Stimulated activated CD4-positive, alpha-beta T cell treated with anti-CD3 and anti-CD28 coated beads, Interleukin-15, amount 100 ng/mL, for 24 hours (primary cell): Measurements from ENCODE around the gene ATG13.

Experiments used
- DNase-seq: peaks from one replicate; pipeline ENCODE4 v3.0.0-alpha.2; 2020

The ATG13 gene

GRCh38 chr11:46609386-46609785, 8.0 kb upstream of the ATG13 start:
- no peak for DNase-seq

- DNase-seq = no peak
Measured at GRCh38 chr11:46611526-46612304, 5.6 kb upstream of the ATG13 start.

- DNase-seq = no peak
Measured at GRCh38 chr11:46612326-46612725, 5.0 kb upstream of the ATG13 start.

GRCh38 chr11:46615756-46616155, 1.6 kb upstream of the ATG13 start:
- DNase-seq = no peak

- no peak for DNase-seq
Measured at GRCh38 chr11:46616551-46617133, 711 bp upstream of the ATG13 start.

GRCh38 chr11:46617972-46618314, 590 bp downstream of the ATG13 start:
- DNase-seq = no peak

GRCh38 chr11:46618837-46619236, 1.5 kb downstream of the ATG13 start:
- no peak for DNase-seq

- DNase-seq = no peak
Measured at GRCh38 chr11:46625406-46625805, 8.1 kb downstream of the ATG13 start.

GRCh38 chr11:46628961-46629360, 11.6 kb downstream of the ATG13 start:
- no peak for DNase-seq

GRCh38 chr11:46630237-46630636, 12.9 kb downstream of the ATG13 start:
- no peak for DNase-seq

GRCh38 chr11:46631676-46632075, 14.3 kb downstream of the ATG13 start:
- DNase-seq = no peak

- DNase-seq = no peak
Measured at GRCh38 chr11:46632502-46632901, 15.1 kb downstream of the ATG13 start.

GRCh38 chr11:46633291-46634217, 16.2 kb downstream of the ATG13 start:
- no peak for DNase-seq

- DNase-seq = no peak
Measured at GRCh38 chr11:46635557-46636139, 18.3 kb downstream of the ATG13 start.

GRCh38 chr11:46637546-46637945, 20.2 kb downstream of the ATG13 start:
- no peak for DNase-seq

- no peak for DNase-seq
Measured at GRCh38 chr11:46639197-46639839, 22.0 kb downstream of the ATG13 start.

- DNase-seq = no peak
Measured at GRCh38 chr11:46640036-46640788, 22.9 kb downstream of the ATG13 start.

- DNase-seq = no peak
Measured at GRCh38 chr11:46641639-46642038, 24.3 kb downstream of the ATG13 start.

- no peak for DNase-seq
Measured at GRCh38 chr11:46642627-46643335, 25.4 kb downstream of the ATG13 start.

GRCh38 chr11:46643531-46643930, 26.2 kb downstream of the ATG13 start:
- no peak for DNase-seq

GRCh38 chr11:46643986-46644385, 26.6 kb downstream of the ATG13 start:
- DNase-seq = no peak
